Activated CD4-positive, alpha-beta T cell treated with anti-CD3 and anti-CD28 coated beads, Interleukin-2, amount 10 ng/mL, durations not matched to agents 7 days and 5 days (primary cell): Measurements from ENCODE around the gene USH1C. TPM values are rescaled to one million over a fixed set of nuclear protein-coding genes. Genes with fewer than 3 reads are reported as not detected.

Source experiments
- CTCF ChIA-PET: fragments of 350-600 bp; sonication (Branson Sonifier 250); formaldehyde crosslinking; loops from one replicate; lab custom pipeline; 2021; ENCODE audit warnings: antibody characterized with exemption; lab: Charles Lee
- POLR2A ChIA-PET: fragments of 350-600 bp; sonication (Branson Sonifier 250); formaldehyde crosslinking; loops from one replicate; lab custom pipeline; 2021; ENCODE audit warnings: antibody characterized with exemption; lab: Charles Lee
- DNase-seq: peaks from one replicate; pipeline ENCODE4 v3.0.0-alpha.2; 2020
- H3K27ac Mint-ChIP-seq: one replicate; pipeline ENCODE4 v1.8.0; 2021; ENCODE audit warnings: mild to moderate bottlenecking, moderate library complexity, mixed read lengths
- H3K27me3 Mint-ChIP-seq: one replicate; pipeline ENCODE4 v1.8.0; 2021; ENCODE audit warnings: mixed read lengths
- H3K36me3 Mint-ChIP-seq: one replicate; pipeline ENCODE4 v1.8.0; 2021; ENCODE audit warnings: low read depth, mixed read lengths
- H3K4me1 Mint-ChIP-seq: one replicate; pipeline ENCODE4 v1.8.0; 2021; ENCODE audit warnings: mixed read lengths
- H3K4me3 Mint-ChIP-seq: one replicate; pipeline ENCODE4 v1.8.0; 2021; ENCODE audit warnings: mild to moderate bottlenecking, moderate library complexity, mixed read lengths
- H3K9me3 Mint-ChIP-seq: one replicate; pipeline ENCODE4 v1.8.0; 2021; ENCODE audit warnings: mixed read lengths
- total RNA-seq, 2 experiments: library from RNA; stranded (reverse); gene quantifications; one replicate each; pipeline ENCODE4 v1.2.3, GENCODE V29; 2021

Gene USH1C
- total RNA-seq, 2 experiments from 2014 or later = not detected

DNA sequence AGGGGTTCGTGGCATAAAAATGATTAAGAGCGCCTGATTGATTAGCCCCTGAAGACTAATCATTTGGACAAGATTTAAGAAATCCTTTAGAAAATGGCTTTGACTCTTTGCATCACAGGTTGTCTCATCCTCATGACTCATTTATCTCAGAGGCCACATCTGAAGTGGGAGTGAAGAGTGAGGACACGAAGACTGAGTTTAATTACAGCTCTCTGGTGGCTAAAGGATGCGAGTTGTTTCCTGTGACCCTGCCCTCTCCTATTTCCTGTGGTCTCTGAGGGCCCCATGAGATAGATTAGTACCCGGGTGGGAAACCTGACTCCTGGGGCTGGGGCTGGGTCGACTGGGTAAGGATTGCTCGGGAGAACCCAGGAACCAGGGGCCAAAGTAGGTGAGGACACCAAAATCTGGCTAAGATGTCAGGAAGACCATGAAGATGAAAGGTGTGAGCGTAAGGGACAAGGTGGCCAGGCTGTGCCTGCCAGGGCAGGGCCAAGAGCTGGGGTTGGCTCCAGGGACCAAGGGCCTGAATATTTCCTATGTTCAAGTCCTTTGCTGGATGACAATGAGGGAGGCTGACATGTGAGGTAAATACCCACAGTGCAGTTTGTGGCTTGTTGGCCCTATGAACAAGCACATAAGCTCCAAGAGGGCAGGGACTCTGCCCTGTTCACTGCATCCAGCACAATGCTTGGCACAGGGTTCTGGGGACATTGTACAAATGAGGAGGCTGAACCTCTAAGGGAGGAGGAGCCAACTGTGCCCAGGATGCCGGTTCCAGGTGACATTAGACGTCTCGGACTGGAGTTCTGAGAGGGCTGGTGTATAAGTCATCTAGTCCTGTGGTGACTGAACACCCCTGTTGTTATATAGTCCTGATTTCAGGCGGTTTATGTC, 6.5 kb upstream of the USH1C start:
- H3K4me1 Mint-ChIP-seq = peaks cover 5% of the 10 kb centered on the region
- no peak overlapping the region for H3K27ac Mint-ChIP-seq
- H3K9me3 Mint-ChIP-seq = no peaks in the 10 kb centered on the region
- ChIA-PET CTCF (no interaction called here), POLR2A (no interaction called here)
- no peak for DNase-seq
- H3K27me3 Mint-ChIP-seq = peaks cover 16% of the 10 kb centered on the region
- H3K4me3 Mint-ChIP-seq = no peak overlapping the region
- H3K36me3 Mint-ChIP-seq = no peaks in the 10 kb centered on the region

GRCh38 chr11:17548444-17548843, 4.2 kb upstream of the USH1C start:
- POLR2A ChIA-PET = no interaction called here
- Mint-ChIP-seq H3K4me1 (peaks cover 6% of the 10 kb centered on the region), H3K36me3 (no peaks in the 10 kb centered on the region), H3K4me3 (no peak overlapping the region), H3K9me3 (no peaks in the 10 kb centered on the region), H3K27me3 (peaks cover 25% of the 10 kb centered on the region), H3K27ac (no peak overlapping the region)
- DNase-seq = no peak
- CTCF ChIA-PET = interaction anchor here (0.7 kb wide), 1 partner anchor 44 kb away, joined by 3 read pairs; no protein-coding TSS in a partner anchor

DNA sequence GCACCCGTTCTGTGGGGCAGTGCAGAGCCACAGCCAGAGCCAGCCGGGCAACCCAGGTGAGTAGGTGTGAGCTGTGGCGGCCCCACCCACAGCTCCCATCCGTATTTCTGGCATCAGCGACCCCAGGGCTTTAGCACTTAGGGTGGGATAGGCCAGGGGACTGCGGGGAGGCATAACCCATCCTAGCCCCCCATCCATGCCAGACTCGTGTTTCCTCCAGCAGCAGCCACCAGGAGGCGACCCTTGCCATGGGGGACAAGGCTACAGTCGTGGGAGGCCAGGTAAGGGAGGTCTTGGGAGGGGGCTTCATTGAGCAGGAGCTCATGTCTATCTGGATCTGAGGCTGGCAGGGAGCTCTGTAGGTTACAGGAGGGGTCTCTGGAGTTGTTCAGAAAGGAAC, 3.7 kb upstream of the USH1C start:
- CTCF ChIA-PET = interaction anchor here (0.7 kb wide), 1 partner anchor 45 kb away, joined by 3 read pairs; no protein-coding TSS in a partner anchor
- no peak for DNase-seq
- Mint-ChIP-seq H3K9me3 (no peaks in the 10 kb centered on the region), H3K4me3 (no peak overlapping the region), H3K27me3 (peaks cover 26% of the 10 kb centered on the region), H3K4me1 (peaks cover 6% of the 10 kb centered on the region), H3K36me3 (no peaks in the 10 kb centered on the region), H3K27ac (no peak overlapping the region)
- POLR2A ChIA-PET = no interaction called here

DNA sequence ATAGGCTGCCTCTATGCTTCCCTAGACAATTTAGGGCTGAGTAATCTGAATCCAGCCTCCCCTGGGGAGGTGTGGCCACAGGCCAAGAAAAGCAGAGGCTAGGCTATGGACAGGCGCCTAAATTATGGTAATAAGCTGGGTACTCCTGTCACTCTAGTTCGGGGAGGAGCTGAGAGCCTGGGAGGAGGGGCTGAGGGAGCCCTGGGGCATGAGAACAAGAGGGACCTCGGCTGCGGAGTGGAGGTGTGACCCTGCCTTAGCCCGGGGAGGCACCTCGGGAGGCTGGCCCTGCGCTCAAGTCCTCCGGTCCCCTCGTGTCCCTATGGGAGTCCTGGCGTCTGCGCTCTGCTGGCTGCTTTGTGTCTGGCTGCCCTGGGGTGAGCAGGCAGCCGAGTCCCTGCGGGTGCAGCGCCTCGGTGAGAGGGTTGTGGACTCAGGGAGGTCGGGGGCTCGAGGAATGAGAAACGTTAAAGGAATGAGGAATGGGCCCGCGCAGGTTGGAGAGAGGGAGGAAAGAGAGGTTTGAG, 2.9 kb upstream of the USH1C start, which contains the start of gene OTOG:
Gene OTOG (plus strand): TSS at position 209 of the 527 bp plus-strand sequence. CDS start 114 bp downstream, at position 323.
- CTCF ChIA-PET = interaction anchor here (1.4 kb wide), 1 partner anchor 19 kb away, joined by 4 read pairs; no protein-coding TSS in a partner anchor
- Mint-ChIP-seq H3K27ac (no peak within 1 kb of the TSS), H3K4me1 (peaks cover 6% of the 10 kb centered on the region), H3K27me3 (peaks cover 26% of the 10 kb centered on the region), H3K4me3 (no peak within 1 kb of the TSS), H3K36me3 (no peaks in the 10 kb centered on the region), H3K9me3 (no peaks in the 10 kb centered on the region)
- DNase-seq = no peak
- POLR2A ChIA-PET = no interaction called here

- POLR2A ChIA-PET = no interaction called here
- H3K36me3 Mint-ChIP-seq = no peaks in the 10 kb centered on the region
- H3K4me1 Mint-ChIP-seq = peaks cover 6% of the 10 kb centered on the region
- H3K9me3 Mint-ChIP-seq = no peaks in the 10 kb centered on the region
- CTCF ChIA-PET = interaction anchor here (1.4 kb wide), 1 partner anchor 19 kb away, joined by 4 read pairs; no protein-coding TSS in a partner anchor
- no peak overlapping the region for H3K4me3 Mint-ChIP-seq
- no peak for DNase-seq
- peaks cover 26% of the 10 kb centered on the region for H3K27me3 Mint-ChIP-seq
- no peak overlapping the region for H3K27ac Mint-ChIP-seq
These were observed 2.0 kb upstream of the USH1C start for GRCh38 chr11:17546240-17546639.

GRCh38 chr11:17543574-17544180, 539 bp downstream of the USH1C start:
- POLR2A ChIA-PET = no interaction called here
- no peak for DNase-seq
- Mint-ChIP-seq H3K4me1 (peaks cover 2% of the 10 kb centered on the region), H3K9me3 (no peaks in the 10 kb centered on the region), H3K27ac (no peak overlapping the region), H3K4me3 (no peak overlapping the region), H3K36me3 (no peaks in the 10 kb centered on the region), H3K27me3 (peaks cover 29% of the 10 kb centered on the region)
- CTCF ChIA-PET = no interaction called here

GRCh38 chr11:17543041-17543440, 1.2 kb downstream of the USH1C start:
- Mint-ChIP-seq H3K9me3 (no peaks in the 10 kb centered on the region), H3K27me3 (peaks cover 31% of the 10 kb centered on the region)
- no peak for DNase-seq

DNA sequence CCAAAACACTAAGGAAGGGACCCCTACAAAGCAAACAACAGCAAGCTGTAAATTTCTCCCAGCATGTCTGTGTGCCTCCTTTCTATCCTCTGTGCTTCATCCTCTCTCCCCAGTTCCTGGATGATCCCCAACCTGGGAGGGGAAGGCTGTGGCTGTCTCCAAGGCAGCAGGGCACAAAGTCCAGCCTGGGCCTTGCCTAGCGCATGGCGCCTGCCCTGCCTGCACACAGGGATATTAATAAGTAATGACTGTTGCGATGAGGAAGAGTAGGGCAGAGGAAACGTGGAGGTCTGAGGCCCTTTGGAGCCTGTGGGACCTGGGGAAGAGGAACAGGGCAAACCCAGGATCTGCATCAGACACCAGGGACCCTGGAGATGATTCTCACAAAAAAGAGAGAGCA, 2.0 kb downstream of the USH1C start:
- no peak overlapping the region for H3K4me3 Mint-ChIP-seq
- H3K9me3 Mint-ChIP-seq = no peaks in the 10 kb centered on the region
- ChIA-PET POLR2A (no interaction called here), CTCF (interaction anchor here (0.5 kb wide), 1 partner anchor 105 kb away, joined by 3 read pairs; no protein-coding TSS in a partner anchor)
- peaks cover 35% of the 10 kb centered on the region for H3K27me3 Mint-ChIP-seq
- H3K36me3 Mint-ChIP-seq = no peaks in the 10 kb centered on the region
- H3K4me1 Mint-ChIP-seq = peaks cover 2% of the 10 kb centered on the region
- H3K27ac Mint-ChIP-seq = no peak overlapping the region
- no peak for DNase-seq

More at GRCh38 chr11:17543041-17543440, 1.2 kb downstream of the USH1C start:
- H3K4me1 Mint-ChIP-seq = peaks cover 2% of the 10 kb centered on the region
- no peaks in the 10 kb centered on the region for H3K36me3 Mint-ChIP-seq
- CTCF ChIA-PET = no interaction called here
- no peak overlapping the region for H3K27ac Mint-ChIP-seq
- POLR2A ChIA-PET = no interaction called here
- H3K4me3 Mint-ChIP-seq = no peak overlapping the region

DNA sequence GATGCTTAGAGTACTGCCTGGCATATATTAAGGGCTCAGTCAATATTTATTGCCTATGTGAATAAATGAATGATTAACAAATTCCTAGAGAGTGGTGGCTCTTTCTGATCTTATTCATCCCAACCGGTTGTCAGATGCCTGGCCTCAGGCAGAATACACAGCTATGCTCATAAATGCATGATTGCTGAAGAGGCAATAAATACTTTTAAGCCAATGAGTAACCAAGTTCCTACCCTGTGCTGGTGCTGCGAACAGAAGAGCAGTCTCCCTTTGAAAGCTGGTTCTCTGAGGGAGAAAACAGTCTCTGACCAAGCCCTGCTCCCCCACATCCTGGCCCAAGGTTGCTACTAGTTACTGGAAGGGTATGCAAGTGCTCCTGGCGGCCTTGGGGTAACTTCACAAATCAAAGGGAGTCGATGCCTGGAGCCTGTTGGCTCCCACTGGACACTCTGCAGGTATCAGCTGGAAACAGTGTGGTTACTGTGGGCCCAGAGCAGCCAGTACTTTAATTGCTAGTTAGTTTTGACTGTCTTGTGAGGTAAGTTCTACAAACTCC, 2.8 kb downstream of the USH1C start:
- Mint-ChIP-seq H3K4me1 (peaks cover 2% of the 10 kb centered on the region), H3K36me3 (no peaks in the 10 kb centered on the region), H3K9me3 (no peaks in the 10 kb centered on the region), H3K27me3 (peaks cover 34% of the 10 kb centered on the region), H3K27ac (no peak overlapping the region), H3K4me3 (no peak overlapping the region)
- ChIA-PET CTCF (interaction anchor here (0.5 kb wide), 1 partner anchor 104 kb away, joined by 3 read pairs; no protein-coding TSS in a partner anchor), POLR2A (no interaction called here)
- no peak for DNase-seq

- Mint-ChIP-seq H3K27me3 (peaks cover 28% of the 10 kb centered on the region), H3K4me1 (peaks cover 2% of the 10 kb centered on the region), H3K9me3 (no peaks in the 10 kb centered on the region), H3K27ac (no peak overlapping the region), H3K4me3 (no peak overlapping the region), H3K36me3 (no peaks in the 10 kb centered on the region)
- ChIA-PET POLR2A (no interaction called here), CTCF (no interaction called here)
- DNase-seq = no peak
These were observed 3.4 kb downstream of the USH1C start for GRCh38 chr11:17540807-17541206.

DNA sequence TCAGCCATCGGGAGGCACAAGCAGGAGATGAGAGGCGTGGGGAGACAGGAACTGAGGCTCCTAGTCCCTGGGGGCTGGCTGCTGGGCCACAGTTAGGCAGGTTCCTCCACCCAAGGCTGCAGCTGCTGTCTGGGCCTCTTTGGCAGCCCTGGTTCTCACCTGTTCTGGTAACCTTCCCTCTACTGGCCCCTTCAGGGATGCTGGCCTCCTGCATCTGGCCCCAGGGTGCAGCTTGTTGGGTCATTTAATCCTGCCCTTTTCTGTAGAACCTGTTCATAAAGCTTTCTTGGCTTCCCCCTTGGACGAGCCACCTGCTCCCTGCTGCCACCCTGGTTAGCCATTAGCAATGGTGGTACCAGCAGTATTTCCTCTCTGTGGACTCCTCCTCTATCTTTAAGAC, 5.5 kb downstream of the USH1C start:
- DNase-seq = no peak
- no peak overlapping the region for H3K27ac Mint-ChIP-seq
- ChIA-PET POLR2A (no interaction called here), CTCF (no interaction called here)
- H3K9me3 Mint-ChIP-seq = no peaks in the 10 kb centered on the region
- H3K4me3 Mint-ChIP-seq = no peak overlapping the region
- H3K27me3 Mint-ChIP-seq = peaks cover 20% of the 10 kb centered on the region
- peaks cover under 1% of the 10 kb centered on the region for H3K4me1 Mint-ChIP-seq
- H3K36me3 Mint-ChIP-seq = no peaks in the 10 kb centered on the region

DNA sequence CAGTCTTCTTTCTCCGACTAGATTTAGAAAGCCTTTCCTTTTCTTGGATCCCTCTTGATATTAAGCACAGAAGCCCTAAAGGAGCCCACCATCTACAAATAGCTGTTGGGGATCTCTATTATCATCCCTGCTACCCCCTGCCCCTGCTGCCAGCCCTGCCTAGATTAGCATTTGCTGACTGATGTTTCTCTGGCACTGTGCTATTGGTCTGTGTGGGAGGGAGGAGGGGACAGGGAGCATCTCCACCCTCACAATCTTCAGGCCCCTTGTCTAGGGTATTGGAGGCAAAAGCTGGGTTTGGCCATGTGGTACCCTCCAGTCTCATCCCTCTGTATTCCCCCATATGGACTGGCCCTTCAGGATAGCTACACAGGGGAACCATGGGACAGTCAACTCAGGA, 6.2 kb downstream of the USH1C start:
- CTCF ChIA-PET = no interaction called here
- Mint-ChIP-seq H3K4me3 (no peak overlapping the region), H3K4me1 (no peaks in the 10 kb centered on the region), H3K9me3 (no peaks in the 10 kb centered on the region), H3K27me3 (peaks cover 16% of the 10 kb centered on the region), H3K36me3 (no peaks in the 10 kb centered on the region), H3K27ac (no peak overlapping the region)
- POLR2A ChIA-PET = no interaction called here
- DNase-seq = no peak
